Sigmoid colon (tissue), 4 donors: ENCODE results near the gene MTFP1.

Experiments used
- CTCF ChIP-seq, 4 experiments: fragments of 450-650 bp in 3 of 4; fragments of 200-600 bp in 1 of 4; IDR thresholded peaks; one replicate each; pipeline ENCODE4 v1.5.1; 2016 to 2019; ENCODE audit warnings: antibody characterized with exemption in 4 of 4, mild to moderate bottlenecking in 3 of 4, moderate library complexity in 2 of 4
- EP300 ChIP-seq, 4 donors: sonication (generic); formaldehyde crosslinking; IDR thresholded peaks; one replicate each; pipeline ENCODE4 v1.6.1; 2017; ENCODE audit warnings: antibody characterized with exemption in 4 of 4
- POLR2A ChIP-seq, 2 donors: fragments of 450-650 bp; IDR thresholded peaks; one replicate each; pipeline ENCODE4 v1.6.1; 2016; ENCODE audit warnings: antibody characterized with exemption in 2 of 2, mild to moderate bottlenecking in 2 of 2, moderate library complexity in 2 of 2
- POLR2AphosphoS5 ChIP-seq, 4 donors: sonication (generic); formaldehyde crosslinking; IDR thresholded peaks; one replicate each; pipeline ENCODE4 v1.6.1; 2017; ENCODE audit warnings: antibody characterized with exemption in 4 of 4

- TF ChIP-seq POLR2AphosphoS5 (IDR thresholded peaks at IDR 0.05) (no peak), CTCF (IDR thresholded peaks at IDR 0.05) (no peak), POLR2A (IDR thresholded peaks at IDR 0.05) (no peak), EP300 (IDR thresholded peaks at IDR 0.05) (no peak)
These were observed 5.4 kb downstream of the MTFP1 start for GRCh38 chr22:30430933-30431332.
